ENCODE data around the gene CAD. TPM values are rescaled to one million over a fixed set of nuclear protein-coding genes. Genes with fewer than 3 reads are reported as not detected.

Gene CAD
- total RNA-seq, 1 donor from 2014 or later: 33.5 TPM

DNA sequence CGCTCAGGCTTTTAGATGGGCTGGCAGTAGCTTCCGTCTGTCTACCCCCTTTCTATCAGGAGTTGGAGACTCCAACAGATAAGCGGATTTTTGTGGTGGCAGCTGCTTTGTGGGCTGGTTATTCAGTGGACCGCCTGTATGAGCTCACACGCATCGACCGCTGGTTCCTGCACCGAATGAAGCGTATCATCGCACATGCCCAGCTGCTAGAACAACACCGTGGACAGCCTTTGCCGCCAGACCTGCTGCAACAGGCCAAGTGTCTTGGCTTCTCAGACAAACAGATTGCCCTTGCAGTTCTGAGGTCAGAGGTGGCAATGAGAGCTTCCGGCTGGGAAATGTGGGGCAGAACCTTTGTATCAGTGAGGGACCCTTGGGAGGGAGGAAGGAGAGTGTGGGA, 14.8 kb downstream of the CAD start:
- no peak for DNase-seq

DNA sequence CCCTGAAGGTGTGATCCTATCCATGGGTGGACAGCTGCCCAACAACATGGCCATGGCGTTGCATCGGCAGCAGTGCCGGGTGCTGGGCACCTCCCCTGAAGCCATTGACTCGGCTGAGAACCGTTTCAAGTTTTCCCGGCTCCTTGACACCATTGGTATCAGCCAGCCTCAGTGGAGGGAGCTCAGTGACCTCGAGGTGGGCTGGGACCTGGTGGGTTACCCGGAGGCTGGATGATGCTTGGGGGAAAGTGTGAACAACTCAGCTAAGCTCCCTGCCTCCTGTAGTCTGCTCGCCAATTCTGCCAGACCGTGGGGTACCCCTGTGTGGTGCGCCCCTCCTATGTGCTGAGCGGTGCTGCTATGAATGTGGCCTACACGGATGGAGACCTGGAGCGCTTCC, 16.2 kb downstream of the CAD start:
- DNase-seq: no peak

DNA sequence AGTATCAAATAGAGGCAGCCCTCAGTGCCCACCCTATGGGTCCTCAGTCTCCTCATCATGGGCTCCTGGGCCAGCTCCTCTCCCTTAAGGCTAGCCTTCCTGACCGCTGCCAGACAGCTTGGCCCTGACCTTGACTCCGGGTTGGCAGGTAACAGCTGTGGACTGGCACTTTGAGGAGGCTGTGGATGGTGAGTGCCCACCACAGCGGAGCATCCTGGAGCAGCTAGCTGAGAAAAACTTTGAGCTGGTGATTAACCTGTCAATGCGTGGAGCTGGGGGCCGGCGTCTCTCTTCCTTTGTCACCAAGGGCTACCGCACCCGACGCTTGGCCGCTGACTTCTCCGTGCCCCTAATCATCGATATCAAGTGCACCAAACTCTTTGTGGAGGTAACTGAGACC, 19.0 kb downstream of the CAD start:
- DNase-seq: no peak

DNA sequence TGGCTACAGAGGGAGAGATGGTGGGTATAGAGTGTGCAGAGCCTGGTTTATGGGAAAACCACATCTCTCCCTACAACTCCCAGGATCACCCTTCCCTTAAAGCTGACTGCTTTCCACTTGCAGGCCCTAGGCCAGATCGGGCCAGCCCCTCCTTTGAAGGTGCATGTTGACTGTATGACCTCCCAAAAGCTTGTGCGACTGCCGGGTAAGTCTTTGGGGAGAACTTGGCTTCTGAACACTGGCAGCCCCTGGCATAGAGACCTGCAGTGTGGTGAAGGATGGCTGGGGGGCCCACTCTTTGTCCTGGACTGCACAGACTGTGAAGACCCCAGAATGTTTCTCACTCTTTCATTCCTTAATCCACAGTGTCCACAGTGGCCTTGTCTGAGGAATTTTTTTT, 19.5 kb downstream of the CAD start:
- no peak for DNase-seq

DNA sequence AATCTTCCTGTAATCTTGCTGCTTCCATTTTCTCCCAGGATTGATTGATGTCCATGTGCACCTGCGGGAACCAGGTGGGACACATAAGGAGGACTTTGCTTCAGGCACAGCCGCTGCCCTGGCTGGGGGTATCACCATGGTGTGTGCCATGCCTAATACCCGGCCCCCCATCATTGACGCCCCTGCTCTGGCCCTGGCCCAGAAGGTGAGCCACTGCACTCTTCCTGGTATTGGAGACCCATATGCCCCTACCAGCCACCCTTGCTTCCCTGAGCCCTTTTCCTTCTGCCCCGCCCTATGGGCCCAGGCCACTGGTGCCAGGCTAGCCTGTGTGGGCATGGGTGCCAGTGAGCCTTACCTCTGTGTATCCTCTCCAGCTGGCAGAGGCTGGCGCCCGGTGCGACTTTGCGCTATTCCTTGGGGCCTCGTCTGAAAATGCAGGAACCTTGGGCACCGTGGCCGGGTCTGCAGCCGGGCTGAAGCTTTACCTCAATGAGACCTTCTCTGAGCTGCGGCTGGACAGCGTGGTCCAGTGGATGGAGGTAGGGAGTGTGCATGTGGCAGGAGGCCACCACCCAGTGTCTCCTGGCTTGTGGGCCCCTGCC, 20.3 kb downstream of the CAD start:
- no peak for DNase-seq

DNA sequence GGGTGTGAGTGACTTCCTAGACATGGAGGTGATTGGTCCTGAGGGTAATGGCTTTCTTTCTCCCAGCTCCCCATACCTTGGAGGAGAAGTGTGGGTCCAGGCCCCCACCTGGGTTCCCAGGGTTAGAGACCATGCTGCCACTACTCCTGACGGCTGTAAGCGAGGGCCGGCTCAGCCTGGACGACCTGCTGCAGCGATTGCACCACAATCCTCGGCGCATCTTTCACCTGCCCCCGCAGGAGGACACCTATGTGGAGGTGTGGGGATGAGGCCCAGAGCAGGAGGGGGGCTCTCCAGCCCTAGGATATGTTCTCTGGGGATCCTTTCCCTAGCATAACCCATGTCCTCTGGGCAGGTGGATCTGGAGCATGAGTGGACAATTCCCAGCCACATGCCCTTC, 21.8 kb downstream of the CAD start:
- no peak for DNase-seq

DNA sequence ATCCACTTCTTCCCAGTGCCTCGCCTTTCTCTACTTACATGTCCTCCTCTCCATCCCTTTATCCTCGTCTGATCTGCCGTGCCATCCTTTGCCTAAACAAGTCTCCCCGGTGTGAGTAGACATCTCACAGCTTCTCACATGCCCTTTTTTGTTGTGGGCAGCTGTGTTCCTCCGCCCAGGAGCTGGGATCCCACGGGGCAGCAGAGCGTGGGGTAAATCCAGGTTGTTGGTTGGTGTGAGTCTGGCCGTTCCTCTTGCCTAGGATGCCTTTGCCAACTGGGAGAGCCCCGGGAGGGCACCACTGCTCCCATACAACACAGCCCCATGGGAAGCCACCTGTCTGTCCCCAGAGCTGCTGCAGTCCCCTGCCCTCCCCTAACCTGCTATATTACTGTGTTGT, 23.2 kb downstream of the CAD start:
- DNase-seq: no peak

DNA sequence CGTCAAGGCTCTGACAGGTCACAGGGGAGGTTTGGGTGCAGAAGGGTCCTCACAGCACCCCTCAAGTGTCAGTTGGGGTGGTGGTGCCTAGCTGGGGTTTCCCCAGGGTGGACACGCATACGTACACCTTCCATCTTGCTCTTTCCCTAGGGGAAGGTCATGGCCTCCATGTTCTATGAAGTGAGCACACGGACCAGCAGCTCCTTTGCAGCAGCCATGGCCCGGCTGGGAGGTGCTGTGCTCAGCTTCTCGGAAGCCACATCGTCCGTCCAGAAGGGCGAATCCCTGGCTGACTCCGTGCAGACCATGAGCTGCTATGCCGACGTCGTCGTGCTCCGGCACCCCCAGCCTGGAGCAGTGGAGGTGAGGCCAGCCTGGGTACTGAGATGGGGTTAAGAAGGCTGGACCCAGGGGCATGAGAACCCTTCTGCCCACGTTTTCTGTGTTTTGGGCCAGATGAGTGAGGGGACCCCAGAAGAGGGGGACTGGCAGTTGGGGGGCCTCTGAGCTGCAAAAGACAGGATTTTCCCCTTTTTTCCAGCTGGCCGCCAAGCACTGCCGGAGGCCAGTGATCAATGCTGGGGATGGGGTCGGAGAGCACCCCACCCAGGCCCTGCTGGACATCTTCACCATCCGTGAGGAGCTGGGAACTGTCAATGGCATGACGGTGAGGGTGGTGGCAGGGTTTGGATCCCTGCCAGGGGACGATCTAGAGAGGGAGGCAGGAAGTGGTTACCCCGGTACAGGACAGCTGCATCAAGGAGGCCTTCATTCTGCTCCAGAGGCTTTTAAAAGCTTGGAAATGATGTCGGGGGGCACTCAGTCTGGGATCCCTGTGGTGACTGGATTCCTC, 24.8 kb downstream of the CAD start:
- DNase-seq: no peak

DNA sequence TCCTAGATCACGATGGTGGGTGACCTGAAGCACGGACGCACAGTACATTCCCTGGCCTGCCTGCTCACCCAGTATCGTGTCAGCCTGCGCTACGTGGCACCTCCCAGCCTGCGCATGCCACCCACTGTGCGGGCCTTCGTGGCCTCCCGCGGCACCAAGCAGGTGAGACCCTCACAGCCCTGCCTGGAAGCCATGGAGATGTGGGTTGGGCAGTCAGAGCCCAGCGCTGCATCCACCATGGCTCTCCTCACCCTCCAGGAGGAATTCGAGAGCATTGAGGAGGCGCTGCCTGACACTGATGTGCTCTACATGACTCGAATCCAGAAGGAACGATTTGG, 25.4 kb downstream of the CAD start:
- no peak for DNase-seq

DNA sequence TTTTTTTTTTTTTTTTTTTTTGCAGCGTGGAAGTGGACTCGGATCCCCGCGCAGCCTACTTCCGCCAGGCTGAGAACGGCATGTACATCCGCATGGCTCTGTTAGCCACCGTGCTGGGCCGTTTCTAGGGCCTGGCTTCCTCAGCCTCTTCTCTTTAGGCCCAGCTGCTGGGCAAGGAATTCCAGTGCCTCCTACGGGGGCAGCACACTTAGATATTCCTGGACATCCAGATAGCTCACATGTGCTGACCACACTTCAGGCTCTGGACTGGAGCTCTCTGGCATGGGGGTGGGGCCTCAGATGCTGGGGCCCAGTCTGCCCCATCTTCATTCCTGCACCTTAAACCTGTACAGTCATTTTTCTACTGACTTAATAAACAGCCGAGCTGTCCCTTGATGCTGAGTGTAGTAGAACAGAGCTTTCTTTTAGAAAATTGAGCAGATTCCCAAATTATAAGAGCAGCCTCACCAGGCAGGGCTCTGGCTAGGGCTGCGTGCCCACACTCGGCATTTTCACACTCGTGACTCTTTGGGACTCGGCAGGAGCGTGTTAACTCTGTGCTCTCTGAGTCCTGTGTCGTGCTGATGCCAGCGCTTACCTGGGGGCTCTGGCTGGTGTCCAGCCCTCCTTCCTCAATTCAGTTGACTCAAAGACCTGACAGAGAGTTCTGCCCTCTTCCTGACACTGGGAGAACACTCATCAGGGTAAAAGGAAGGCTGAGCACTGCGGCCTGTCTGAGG, 26.4 kb downstream of the CAD start:
- DNase-seq: no peak

DNA sequence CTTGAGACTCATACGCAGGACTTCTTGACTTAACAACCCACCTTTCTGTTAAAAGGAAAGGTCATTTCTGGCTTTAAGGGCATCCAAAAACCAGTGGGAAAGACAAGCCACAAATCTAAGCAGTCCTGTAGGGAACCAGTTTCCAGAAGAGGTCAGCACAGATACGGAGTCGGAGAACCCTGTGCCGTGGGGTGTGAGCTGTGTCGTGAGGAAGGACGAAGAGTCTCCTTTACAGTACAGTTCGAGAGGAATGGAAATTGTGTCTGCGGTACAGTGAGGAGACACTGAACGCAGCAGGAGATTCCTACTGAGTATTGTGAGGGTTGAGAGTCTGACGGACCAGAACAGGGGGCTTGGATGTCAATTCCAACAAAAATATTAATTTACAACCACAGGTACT, 27.9 kb downstream of the CAD start:
- DNase-seq: no peak

DNA sequence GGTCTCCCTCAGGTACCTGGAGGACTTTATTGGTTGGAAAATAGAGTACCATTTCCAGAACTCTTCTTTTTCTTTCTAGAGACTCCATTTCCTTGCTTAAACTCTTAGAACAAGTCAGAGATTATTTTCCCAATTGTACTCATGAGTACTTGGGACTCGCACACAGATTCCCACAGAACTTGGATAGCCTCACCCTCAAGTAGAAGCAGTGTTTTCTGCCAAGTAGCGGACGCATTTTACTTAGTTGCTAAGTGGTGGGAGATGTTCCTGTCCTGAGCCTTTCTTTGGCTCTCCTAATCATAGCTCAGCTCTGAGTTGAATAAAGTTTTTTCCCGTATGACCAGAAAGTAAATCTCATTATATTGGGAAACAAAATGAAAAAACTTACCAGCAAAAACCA, 28.5 kb downstream of the CAD start:
- DNase-seq: no peak

DNA sequence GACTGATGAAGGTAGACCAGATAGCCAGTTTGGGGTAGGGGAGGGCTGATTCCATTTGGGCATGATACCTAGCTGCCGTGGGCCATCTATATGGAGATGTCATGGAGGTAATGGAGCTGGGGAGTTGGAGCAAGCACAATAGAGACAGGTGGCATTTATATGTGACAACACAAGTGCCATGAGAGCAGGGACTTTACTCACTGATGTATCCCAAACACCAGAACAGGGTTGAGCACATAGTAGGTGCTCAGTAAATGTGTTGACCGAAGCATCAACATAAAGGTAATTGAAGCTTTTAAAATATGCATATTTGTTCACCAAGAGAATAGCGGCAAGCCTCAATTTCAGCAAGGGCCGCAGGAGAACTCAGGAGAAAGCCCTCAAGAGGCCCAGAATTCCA, 30.7 kb downstream of the CAD start:
- DNase-seq: no peak

DNA sequence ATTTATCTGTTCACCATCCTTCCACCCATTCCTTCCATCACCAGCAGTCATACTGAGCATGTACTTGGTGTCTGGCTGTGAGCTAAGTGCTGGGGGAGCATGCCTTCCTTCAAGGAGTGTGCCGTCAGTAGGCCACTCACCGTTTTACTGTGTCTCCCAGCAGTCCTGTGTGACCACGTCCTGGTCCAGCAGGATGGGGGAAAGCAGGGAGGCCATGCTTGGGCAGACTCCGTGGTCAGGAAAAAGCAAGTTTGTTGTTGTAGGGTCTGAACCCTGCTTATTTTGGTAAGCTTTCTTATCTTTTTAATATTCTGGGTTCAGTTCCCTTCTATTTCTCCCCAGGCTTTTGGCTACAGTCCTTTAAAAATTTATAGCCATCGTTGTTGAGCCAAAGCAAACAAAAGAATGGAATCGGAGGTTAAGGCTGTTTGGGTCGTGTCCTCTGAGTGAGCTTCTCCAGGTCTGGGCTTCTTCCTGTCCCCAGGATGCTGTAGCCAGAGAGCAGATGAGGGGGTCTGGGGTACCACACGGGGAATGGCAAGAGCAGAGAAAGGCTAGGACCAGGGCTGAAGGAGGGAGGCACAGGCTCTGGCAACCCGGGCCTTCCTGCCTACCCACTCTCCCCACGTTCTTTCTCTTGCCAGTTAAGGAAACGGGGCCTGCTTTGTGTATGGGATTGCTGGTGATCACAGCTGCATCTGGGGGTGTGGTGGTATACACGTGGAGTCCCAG, 32.2 kb downstream of the CAD start:
- peak; percentile 17 for DNase-seq

DNA sequence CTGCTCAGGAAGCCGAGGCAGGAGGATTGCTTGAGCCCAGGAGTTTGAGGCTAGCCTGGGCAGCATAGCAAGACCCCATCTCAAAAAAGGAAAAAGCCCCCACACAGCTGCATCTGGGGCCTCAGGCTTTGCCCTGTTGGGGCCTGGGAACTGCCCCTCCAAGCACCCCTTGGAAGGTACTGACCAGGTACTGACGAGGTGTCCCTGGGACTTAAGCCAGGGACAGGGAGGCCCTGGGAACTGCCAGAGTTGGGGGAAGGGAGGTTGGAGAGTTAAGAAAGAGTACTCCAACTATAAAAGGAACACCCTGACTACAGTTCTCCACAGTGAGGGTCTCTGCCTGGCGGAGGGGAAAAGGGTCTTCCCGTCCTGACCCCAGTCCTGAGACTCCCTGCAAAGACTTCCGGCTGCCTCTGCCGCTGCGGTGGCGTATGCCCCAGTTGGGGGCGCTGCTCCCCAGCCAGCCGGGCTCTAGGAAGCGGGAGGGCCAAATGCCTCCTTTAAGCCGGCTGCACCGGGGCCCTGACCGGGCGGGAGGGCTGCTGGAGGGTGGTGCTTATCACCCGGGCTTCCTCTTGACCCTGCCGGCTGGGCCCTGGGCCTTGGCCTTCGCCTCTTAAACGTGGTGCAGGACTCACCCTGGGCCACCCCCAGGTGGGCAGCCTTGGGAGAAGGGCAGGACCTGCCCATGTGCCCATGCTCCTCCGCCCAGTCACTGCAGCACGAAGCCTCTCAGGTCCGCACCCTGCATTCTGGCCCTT, 32.9 kb downstream of the CAD start:
- DNase-seq: peak; percentile 75

DNA sequence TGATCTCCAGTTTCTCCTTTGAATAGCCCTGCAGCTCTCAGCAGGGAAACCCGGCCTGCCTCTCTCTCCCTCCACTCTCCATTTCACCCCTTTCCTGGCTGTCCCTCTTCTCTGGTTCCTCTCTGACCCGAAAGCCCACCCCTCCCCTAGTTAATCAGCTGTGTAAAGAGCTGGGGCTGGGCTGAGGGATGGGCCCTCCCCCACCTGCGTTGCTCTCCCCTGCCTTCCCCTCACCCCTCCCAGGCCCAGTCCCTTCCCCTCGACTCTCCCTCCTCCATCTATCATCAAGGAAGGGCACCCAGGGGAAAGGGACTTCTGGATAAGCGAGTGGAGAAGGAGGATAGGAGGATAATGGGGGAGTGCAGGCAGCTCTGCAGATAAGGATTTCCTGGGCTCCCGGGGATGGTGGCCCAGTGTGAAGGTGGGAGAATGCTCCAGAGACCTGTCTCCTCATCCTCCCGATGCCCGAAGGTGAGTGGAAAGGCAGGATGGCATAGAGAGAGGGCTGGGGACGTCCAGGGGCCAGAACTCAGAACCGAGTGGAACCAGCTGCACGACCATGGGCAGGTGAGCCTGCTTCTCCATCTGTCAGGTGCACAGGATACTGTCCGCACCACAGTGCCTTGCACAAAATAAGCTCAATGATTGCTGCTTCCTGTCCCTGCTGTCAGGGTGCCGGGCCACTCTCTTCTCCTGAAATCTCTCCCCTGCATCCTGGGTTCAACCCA, 33.6 kb downstream of the CAD start:
- DNase-seq: no peak

DNA sequence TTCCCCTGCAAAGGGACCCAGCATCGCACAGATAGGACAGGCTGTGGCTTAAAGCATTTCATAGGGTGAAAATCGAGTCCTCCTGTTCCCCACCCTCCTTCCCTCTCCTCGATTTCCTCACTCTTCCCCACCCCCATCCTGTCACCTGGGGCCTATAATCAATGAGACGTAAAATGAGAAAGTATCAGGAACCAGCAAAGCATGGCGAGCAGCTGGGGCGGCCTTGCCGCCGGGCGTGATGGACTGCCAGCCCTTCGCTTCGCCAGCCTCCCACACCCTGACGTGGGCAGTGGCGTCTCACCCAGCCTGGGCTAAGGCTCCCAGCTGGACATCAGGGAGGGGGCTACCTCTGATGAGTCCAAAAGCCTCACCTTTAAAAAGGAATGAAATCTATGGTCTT, 34.6 kb downstream of the CAD start:
- no peak for DNase-seq

DNA sequence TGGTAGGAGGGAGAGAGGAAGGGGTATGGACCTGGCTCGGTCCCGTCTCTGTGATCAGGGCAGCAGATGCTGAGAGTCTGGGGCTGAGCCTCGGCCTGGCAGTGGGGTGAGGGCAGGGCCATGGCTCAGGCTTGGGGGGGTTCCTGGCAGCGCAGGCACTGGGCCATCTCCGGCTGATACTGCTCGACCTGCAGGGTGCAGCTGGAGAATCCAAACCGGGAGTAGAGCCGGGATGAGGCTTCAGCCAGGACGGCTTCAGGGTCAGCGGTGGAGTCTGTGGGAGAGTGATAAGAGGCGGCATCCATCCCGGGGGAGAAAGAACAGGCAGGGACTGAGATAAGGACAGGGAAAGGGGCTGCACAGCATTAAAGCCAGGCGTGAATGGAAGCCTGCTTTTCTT, 38.0 kb downstream of the CAD start:
- peak; percentile 9 for DNase-seq

DNA sequence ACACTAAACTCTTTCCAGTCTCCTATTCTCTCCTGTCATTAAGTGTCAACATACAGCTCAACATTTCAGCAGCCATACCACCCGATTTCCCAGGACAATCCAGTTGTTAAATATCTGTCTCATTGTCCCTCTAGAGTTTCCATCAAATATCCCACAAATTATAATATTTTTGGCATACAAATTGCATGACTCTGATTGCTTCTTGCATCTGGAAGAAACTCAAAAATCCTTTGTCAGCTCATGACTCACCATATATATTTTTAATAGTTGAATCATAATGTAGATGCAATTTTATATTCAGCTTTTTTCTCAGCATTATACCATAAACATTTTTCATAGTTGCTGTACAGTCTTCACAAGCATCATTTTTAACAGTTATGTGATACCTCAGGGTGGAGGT, 38.5 kb downstream of the CAD start:
- no peak for DNase-seq

DNA sequence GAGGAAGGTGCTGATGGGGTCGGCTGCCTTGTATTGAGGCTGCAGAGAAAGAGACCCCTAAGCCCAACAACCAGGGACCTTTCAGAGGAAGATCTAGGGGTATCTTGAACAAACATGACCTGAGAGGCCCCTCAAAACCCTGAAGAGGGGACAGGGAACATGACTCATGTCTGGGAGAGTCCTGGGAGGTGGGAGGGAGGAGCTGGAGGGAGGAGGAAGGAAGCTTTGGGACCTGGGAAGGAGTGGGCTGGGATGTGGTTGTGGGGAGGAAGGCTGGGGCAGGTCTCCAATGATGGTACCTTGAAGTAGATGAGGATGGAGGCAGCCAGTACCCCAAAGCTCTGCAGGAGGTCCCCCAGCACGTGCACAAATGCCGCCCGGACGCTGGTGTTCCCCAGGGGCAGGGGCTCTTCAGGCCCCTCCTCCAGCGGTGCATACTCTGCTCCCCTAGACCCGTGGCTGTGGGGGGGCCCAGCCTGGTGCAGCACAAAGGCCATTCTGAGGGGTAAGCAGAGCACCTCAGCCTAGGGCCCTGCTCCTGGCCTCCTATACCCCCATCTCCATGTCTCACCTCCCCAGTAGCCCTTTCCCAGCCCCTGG, 39.8 kb downstream of the CAD start:
- no peak for DNase-seq

DNA sequence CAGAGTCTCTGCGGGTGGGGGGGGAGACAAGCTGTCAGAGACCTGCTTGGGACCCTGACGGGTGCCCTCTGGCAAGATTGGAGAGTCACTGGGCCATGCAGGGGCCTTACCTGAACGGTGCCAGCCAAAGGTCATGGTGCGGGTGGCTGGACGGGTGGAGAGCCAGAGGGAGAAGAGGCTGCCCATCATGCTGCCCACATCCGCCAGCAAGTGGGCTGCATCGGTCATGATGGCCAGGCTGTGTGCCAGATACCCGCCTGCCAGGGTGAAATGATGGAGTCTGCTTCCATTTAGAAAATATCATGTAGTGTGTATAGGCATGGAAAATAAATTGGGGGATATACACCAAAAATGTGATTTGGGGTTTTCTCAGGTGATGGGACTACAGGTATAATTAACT, 40.9 kb downstream of the CAD start:
- DNase-seq: no peak
